Measurements from ENCODE around the gene CNST.
"Not testable (repeated sequence)": the region's sequence is repeated elsewhere in the genome, so short reads cannot be mapped to it uniquely, and the experiment has no call there.

The CNST gene

GRCh38 chr1:246659594-246660140, 93.4 kb downstream of the CNST start:
- in situ Hi-C loops (cut with MboI; ENCODE audit: low sequenced_read_pairs): no loop called here

DNA sequence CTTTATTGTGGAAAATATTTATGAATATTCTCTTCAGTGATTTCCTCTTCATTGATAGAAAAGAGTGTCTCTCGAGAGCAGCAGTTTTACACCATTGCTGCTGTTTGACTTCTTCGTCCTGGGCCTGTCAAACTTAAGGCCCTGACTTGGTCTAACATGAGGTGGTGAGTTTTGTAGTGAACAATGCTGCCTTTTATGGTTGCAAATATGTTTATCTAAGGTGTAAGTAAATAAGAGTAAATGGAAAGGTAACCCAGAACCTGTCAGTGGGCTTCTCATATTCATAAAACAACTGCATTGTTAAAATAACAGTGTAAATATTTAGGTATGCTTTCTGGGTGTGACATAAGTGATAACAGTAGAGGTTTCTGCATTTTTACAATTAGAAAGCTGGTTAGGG, 95.2 kb downstream of the CNST start:
- in situ Hi-C loops (cut with MboI; ENCODE audit: low sequenced_read_pairs): no loop called here

- in situ Hi-C loops (cut with MboI; ENCODE audit: low sequenced_read_pairs): no loop called here
These were observed 101.5 kb downstream of the CNST start for GRCh38 chr1:246667773-246668172.

DNA sequence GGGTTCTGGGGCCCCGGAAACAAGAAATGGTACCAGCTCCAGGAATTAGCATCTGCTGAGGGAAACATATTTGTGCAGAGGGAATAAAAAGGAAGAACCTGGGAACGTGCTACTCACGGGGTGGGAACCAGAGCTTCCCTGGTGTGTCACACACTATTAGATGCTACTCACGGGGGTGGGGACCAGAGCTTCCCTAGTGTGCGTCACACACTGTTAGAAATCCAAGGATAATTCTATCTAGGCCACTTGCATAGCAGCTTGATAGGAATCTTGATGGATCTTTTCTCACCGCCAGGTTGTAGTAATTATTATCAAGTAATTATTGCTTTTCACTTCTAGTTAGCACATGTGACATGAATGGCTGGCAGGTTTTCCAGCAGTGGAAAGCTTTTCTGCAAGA, 103.4 kb downstream of the CNST start:
- in situ Hi-C loops (cut with MboI; ENCODE audit: low sequenced_read_pairs): no loop called here

DNA sequence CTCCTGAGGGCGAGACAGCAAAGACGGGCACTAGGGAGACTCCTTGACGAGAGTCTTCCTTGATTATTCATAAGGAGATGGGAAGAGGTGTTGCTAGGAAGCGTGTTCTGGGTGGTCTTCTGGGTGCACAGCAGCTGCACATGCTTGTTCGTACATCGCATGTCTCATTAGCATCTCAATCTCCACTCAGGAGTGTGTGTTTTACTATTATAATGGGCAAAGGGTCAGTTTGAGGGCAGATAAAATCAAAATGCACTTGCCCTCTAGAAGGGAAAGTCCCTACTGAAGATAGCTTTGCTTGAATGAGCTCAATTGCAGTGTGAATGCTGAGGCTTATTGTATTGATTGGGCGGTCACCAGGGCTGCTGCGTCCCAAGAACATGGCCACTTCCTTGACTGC, 107.8 kb downstream of the CNST start:
- in situ Hi-C loops (cut with MboI; ENCODE audit: low sequenced_read_pairs): no loop called here

DNA sequence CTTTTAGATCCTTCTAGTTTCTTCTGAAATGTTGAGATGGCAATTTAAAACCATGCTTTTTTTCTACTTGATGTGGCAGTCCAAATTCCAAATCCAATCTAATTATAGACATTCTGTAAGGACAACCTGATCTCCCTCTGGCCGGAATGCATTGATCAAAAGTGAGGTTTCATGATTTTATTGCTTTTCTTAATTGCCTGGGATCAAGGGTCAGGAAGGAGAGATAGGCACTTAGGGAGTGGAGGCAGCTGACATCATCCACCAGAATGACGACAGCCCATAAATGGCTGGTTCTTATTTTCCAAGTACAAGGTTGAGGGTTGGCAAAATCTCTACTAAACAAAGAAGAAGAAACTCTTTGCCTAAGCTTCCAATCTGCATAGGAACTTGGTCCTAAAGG, 111.6 kb downstream of the CNST start:
- in situ Hi-C loops (cut with MboI; ENCODE audit: low sequenced_read_pairs): no loop called here

GRCh38 chr1:246678816-246679793, 112.8 kb downstream of the CNST start:
- in situ Hi-C loops (cut with MboI; ENCODE audit: low sequenced_read_pairs): no loop called here

DNA sequence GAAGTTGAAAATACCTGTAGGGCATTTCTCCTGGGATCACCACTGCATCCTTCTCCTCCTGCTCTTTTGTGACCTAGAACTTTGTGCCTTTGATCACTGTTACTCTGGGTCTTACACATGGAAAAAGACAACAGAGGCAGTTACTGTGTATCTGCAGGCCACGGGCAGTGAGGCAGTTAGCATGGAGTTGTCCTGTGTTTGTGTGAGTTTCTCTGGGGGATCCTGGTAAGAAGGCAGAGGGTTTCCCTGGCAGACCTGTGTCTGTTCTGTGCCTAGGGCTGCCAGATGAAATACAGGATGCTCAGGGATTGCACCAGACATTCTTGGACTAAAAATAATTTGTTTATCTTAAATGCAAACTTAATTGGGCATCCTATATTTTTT, 113.5 kb downstream of the CNST start:
- in situ Hi-C loops (cut with MboI; ENCODE audit: low sequenced_read_pairs): no loop called here

GRCh38 chr1:246680190-246680589, 113.9 kb downstream of the CNST start:
- in situ Hi-C loops (cut with MboI; ENCODE audit: low sequenced_read_pairs): no loop called here

DNA sequence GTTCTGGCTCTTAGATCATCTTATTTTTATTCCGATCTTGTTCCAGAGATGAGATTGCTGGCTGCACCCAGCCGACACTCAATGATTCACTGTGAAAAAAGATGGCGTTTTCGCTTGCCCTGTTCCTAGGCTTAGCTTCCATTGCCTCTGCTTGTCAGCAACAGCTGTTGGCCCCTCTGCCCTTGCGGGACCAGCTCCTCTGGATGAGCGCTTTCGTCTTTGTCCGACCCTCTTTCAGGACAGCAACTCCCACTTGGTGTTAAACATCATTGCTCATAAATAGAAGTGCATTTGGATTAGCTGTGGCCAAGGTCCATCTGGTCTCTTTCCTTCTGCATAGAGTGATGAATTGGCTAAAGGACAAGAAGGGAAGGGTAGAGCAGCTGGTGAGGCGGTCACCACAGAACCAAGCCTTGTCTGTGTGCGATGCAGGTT, 114.5 kb downstream of the CNST start:
- in situ Hi-C loops (cut with MboI; ENCODE audit: low sequenced_read_pairs): no loop called here

DNA sequence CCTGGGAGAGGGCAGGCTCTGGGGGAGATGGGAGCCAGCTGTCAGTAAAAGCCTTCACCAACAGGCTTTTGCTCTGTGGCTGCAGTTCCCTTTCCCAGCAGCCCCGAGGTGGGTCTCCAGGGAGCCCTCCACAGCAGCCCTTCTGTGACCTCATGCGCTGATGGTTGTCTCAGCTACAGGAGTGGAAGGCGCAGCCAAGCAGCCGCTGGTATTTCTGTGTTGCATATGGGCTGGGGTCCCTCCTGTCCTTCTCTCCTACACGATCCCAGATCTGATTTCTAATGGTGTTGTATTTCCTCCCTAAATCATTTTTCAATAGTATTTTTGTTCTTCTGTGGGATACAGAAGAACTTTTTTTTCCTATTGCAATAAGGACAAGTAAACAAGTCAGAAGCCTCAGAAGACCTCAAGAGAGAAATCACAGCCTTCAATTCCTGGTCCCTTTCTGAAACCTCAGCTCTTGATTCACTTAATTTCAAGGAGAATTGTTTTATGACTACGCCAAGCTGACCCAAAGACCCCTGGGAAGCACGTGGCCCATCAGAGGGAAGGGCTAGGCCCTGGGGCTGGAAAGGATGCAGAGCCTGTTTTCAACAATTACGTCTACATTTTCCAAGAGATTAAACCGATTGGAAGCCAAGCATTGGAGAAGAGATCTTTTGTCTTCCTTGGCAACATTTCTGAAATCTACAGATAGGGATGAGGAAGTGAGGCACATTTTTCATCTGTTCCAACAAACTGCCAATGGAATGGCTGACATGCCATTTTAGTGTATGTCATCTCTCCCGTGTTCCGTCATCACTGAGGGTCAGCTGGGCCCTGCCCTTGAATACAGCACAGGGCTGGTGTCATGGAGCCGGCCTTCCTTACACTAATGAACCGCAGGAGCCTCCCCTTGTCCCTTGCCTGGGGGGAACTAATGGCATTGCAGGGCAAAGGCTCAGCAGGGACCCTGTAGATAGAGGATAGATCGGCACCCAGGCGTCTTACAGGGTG, 115.9 kb downstream of the CNST start:
- in situ Hi-C loops (cut with MboI; ENCODE audit: low sequenced_read_pairs): no loop called here

DNA sequence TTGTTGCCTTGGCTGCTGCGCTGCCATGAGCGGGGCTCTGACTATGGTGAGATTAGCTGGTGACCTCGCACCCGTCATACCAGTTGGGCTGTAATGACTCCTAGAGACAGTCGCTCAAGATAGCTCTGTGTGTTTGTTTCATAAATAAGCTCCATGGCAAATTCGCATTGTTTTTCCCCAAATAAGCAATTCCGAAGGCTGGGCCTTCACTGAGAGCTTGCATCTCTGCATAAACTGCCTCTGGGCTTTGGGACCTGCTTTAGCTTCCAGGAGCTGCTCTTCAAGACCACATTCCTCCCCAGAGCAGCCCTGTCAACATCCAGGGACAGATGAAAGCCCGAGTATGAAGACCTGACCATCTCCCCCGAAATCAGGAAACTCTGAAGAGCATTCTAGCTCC, 117.3 kb downstream of the CNST start:
- in situ Hi-C loops (cut with MboI; ENCODE audit: low sequenced_read_pairs): no loop called here

DNA sequence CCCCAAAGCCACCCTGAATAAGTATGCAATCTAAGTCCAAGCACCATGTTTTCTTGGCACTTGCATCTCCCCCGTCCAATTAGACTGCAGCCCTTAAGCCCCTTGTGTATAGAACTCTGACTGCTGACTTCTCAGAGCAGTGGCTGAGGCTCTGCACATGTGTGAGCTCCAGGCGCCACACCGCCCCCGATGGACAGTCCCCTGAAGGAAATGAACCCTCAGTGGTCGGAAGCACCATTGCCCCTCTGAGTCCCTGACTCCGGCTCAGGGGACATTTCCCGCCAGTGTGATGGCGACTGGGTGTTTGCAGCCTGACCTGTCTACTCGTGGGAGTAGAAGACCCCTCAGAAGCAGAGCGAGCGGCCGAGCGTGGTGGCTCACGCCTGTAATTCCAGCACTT, 120.7 kb downstream of the CNST start:
- in situ Hi-C loops (cut with MboI; ENCODE audit: low sequenced_read_pairs): no loop called here

DNA sequence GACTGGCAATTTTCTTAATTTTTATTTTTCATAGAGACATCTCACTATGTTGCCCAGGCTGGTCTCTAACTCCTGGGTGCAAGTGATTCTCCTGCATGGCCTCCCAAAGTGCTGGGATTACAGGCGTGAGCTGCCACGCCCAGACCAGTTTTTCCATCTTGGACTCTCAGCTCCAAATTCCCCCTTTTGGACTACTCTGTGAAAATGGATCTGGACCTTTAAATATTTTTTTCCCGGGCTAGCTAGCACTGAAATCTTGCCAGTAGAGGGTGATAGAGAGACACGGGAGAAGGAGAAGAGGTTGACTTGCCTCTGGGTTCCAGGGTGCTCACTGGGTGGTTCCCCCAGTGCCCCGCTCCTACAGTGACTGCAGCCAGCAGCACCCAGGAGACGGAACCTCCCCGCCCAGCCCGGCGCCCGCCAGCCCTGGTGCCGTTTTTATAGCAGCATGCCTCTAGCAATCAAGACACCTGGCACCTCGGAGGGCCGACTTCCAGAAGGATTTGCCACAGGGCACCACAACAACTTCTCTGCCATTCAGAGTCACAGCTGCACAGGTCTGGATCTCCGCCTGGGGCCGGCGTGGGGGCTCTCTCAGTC, 123.3 kb downstream of the CNST start:
- in situ Hi-C loops (cut with MboI; ENCODE audit: low sequenced_read_pairs): no loop called here

- in situ Hi-C loops (cut with MboI; ENCODE audit: low sequenced_read_pairs): no loop called here
These were observed 123.8 kb downstream of the CNST start for GRCh38 chr1:246690100-246690499.

DNA sequence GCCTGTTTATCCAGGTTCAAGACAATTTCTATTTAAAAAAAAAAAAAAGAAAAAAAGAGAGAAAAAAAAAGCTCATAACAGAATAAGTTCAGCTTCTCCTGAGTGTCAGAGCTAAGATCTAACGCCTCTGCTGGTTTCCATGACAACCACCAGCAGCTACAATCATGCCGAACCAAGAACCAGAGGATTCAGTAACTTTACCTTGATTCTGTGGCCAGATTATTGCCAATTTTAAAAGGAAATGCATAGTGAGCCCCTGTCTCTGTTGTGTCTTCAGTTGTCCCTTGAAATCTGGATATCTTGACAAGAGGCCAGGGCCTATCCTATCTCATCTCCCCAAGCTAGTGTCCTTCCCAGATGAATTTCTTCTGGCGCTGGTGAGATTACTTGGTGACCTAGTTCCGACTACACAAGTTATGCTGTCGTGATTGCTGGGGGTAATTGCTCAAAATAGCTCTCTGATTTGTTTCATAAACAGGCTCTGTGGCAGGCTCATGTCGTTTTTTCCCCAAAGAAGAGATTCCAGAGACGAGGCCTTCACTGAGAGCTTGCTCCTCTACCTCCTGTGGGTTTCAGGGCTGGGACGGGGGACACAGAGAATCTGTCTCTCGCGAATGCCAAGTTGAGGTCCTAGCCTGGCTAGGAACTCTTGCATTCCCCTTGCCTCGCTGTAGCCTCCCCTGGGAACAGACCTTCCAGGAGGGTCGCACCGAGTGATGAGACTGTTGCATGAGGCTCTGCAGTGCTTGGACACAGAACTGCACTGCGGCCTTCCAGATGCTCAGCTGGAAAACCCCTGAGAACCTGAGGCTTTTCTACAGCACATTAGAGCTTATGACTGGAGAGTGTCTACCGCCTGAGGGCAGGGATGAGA, 125.6 kb downstream of the CNST start:
- in situ Hi-C loops (cut with MboI; ENCODE audit: low sequenced_read_pairs): no loop called here

GRCh38 chr1:246694213-246694895, 128.1 kb downstream of the CNST start:
- in situ Hi-C loops (cut with MboI; ENCODE audit: low sequenced_read_pairs): not testable (repeated sequence)

- in situ Hi-C loops (cut with MboI; ENCODE audit: low sequenced_read_pairs): no loop called here
These were observed 128.9 kb downstream of the CNST start for GRCh38 chr1:246695136-246695535.

DNA sequence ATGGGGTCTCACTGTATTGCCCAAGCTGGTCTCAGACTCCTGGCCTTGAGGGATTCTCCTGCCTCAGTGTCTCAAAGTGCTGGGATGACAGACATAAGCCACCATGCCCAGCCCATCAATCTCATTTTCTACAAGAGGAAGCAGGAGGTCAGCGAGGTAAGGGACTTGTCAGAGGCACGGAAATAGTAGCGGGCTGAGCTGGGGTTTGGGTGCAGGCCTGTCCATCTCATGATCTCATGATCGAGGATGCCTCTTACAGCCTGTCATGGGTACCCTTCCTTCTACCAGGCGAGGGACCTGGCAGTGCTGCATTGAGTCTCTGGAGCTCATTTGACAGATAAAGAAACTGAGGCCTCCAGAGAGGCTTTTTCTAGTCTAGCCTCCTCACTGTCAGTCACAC, 129.4 kb downstream of the CNST start:
- in situ Hi-C loops (cut with MboI; ENCODE audit: low sequenced_read_pairs): no loop called here

Data from HL-60/S4 treated with phorbol 12-myristate 13-acetate at 8.2 ng/mL for 4 days and 3 days (cell line).